Measurements from ENCODE around the gene SFT2D2. TPM values are rescaled to one million over a fixed set of nuclear protein-coding genes. Genes with fewer than 3 reads are reported as not detected.
A peak's percentile ranks its signal among the peaks of the same experiment; 100 is the strongest.

Gene SFT2D2
- total RNA-seq, 1 experiment from 2014 or later: 59.3 TPM

- TF ChIP-seq, protein P1, sequence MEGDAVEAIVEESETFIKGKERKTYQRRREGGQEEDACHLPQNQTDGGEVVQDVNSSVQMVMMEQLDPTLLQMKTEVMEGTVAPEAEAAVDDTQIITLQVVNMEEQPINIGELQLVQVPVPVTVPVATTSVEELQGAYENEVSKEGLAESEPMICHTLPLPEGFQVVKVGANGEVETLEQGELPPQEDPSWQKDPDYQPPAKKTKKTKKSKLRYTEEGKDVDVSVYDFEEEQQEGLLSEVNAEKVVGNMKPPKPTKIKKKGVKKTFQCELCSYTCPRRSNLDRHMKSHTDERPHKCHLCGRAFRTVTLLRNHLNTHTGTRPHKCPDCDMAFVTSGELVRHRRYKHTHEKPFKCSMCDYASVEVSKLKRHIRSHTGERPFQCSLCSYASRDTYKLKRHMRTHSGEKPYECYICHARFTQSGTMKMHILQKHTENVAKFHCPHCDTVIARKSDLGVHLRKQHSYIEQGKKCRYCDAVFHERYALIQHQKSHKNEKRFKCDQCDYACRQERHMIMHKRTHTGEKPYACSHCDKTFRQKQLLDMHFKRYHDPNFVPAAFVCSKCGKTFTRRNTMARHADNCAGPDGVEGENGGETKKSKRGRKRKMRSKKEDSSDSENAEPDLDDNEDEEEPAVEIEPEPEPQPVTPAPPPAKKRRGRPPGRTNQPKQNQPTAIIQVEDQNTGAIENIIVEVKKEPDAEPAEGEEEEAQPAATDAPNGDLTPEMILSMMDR (IDR thresholded peaks at IDR 0.05; ENCODE audit: insufficient read depth in 1 of 2, low read depth in 1 of 2, low read length in 1 of 2, severe bottlenecking in 1 of 2, unreplicated experiment in 1 of 2): no peak
- peaks cover 26% of the 10 kb centered on the region for H3K4me1 Mint-ChIP-seq (ENCODE audit: low read depth, unreplicated experiment)
- no peaks in the 10 kb centered on the region for H3K36me3 Mint-ChIP-seq (ENCODE audit: insufficient read depth, unreplicated experiment)
- Histone ChIP-seq H3K4me3 (ENCODE audit: low read depth, low read length) (no peak overlapping the region), H3K4me1 (peaks cover 48% of the 10 kb centered on the region), H3K36me3 (ENCODE audit: control insufficient read depth, insufficient read depth, low read length) (no peaks in the 10 kb centered on the region), H3K9me3 (no peaks in the 10 kb centered on the region), H3K27me3 (replicated peaks; ENCODE audit: control insufficient read depth, insufficient read depth, low read length) (no peaks in the 10 kb centered on the region; the same call in 1 of the 2 replicates)
- peak overlapping the region; percentile 65 for H3K27ac Mint-ChIP-seq (ENCODE audit: unreplicated experiment)
- ChIA-PET CTCF (no interaction called here), POLR2A (no interaction called here)
- BruUV-seq (replicated peaks): no TSS peak
- H3K9me3 Mint-ChIP-seq (ENCODE audit: unreplicated experiment): no peaks in the 10 kb centered on the region
- intact Hi-C loops (cut with micrococcal nuclease; ENCODE audit: unreplicated experiment): loop anchor here (1.0 kb wide), 1 partner anchor 122 kb away; the partner anchor contains the start of gene TIPRL
- no peak overlapping the region for H3K4me3 Mint-ChIP-seq (ENCODE audit: unreplicated experiment)
- no peaks in the 10 kb centered on the region for H3K27me3 Mint-ChIP-seq (ENCODE audit: insufficient read depth, unreplicated experiment)
- no peak for DNase-seq
Observed at GRCh38 chr1:168300626-168301025, 74.8 kb downstream of the SFT2D2 start.

GRCh38 chr1:168301664-168302320 is 76.0 kb downstream of the SFT2D2 start:
- no peaks in the 10 kb centered on the region; the same call in 1 of the 2 replicates for H3K27me3 ChIP-seq (replicated peaks; ENCODE audit: control insufficient read depth, insufficient read depth, low read length)
- Mint-ChIP-seq H3K4me1 (ENCODE audit: low read depth, unreplicated experiment) (peaks cover 26% of the 10 kb centered on the region), H3K36me3 (ENCODE audit: insufficient read depth, unreplicated experiment) (no peaks in the 10 kb centered on the region), H3K9me3 (ENCODE audit: unreplicated experiment) (no peaks in the 10 kb centered on the region), H3K27me3 (ENCODE audit: insufficient read depth, unreplicated experiment) (no peaks in the 10 kb centered on the region), H3K4me3 (ENCODE audit: unreplicated experiment) (peak overlapping the region; percentile 36), H3K27ac (ENCODE audit: unreplicated experiment) (peak overlapping the region; percentile 65)
- POLR2A ChIA-PET: interaction anchor here (0.5 to 0.8 kb wide), 3 partner anchors 20 to 1075 kb away, joined by 3 read pairs; no protein-coding TSS in a partner anchor
- H3K36me3 ChIP-seq (ENCODE audit: control insufficient read depth, insufficient read depth, low read length): no peaks in the 10 kb centered on the region
- TF ChIP-seq, protein P1 (IDR thresholded peaks at IDR 0.05; ENCODE audit: insufficient read depth in 1 of 2, low read depth in 1 of 2, low read length in 1 of 2, severe bottlenecking in 1 of 2, unreplicated experiment in 1 of 2): no peak
- no TSS peak for BruUV-seq (replicated peaks)
- H3K9me3 ChIP-seq: no peaks in the 10 kb centered on the region
- CTCF ChIA-PET: interaction anchor here (1.2 to 1.6 kb wide), 3 partner anchors 20 to 67 kb away, joined by 5 to 12 read pairs (median 11); no protein-coding TSS in a partner anchor
- no peak overlapping the region for H3K4me3 ChIP-seq (ENCODE audit: low read depth, low read length)
- peaks cover 48% of the 10 kb centered on the region for H3K4me1 ChIP-seq
- intact Hi-C loops (cut with micrococcal nuclease; ENCODE audit: unreplicated experiment): loop anchor here (1.0 kb wide), 2 partner anchors 66 to 123 kb away; partner anchors contain the start of gene TIPRL
- peak; percentile 89 to 92 for DNase-seq

Other genes starting within 250 kb of the SFT2D2 start
- gene GPR161, start 89.1 kb upstream of the SFT2D2 start, total RNA-seq (2022): 38.2 and 42.7 TPM in 2 replicates
- 35.7 and 38.1 TPM in 2 replicates for gene TIPRL, start 47.0 kb upstream of the SFT2D2 start, total RNA-seq (2022)
- gene TBX19, start 54.9 kb downstream of the SFT2D2 start, total RNA-seq (2022): 2.8 and 3.3 TPM in 2 replicates

Data from Caco-2 (cell line).